Lung microvascular endothelial cell (primary cell): Measurements from ENCODE around the gene OR1L6. TPM values are rescaled to one million over a fixed set of nuclear protein-coding genes. Genes with fewer than 3 reads are reported as not detected.

ENCODE experiments used
- DNase-seq, 2 donors: peaks; one replicate each; pipeline versions ENCODE4 v3.0.0 to v3.0.0-alpha.2; 2010; ENCODE audit warnings: low read depth in 2 of 2
- total RNA-seq: library from RNA; depleted of rRNA; stranded (reverse); fragments of >200 nt; gene quantifications from 2 replicates; pipeline ENCODE4 v1.2.1, GENCODE V29; 2014

Gene OR1L6
- total RNA-seq: not detected in 2 replicates

DNA sequence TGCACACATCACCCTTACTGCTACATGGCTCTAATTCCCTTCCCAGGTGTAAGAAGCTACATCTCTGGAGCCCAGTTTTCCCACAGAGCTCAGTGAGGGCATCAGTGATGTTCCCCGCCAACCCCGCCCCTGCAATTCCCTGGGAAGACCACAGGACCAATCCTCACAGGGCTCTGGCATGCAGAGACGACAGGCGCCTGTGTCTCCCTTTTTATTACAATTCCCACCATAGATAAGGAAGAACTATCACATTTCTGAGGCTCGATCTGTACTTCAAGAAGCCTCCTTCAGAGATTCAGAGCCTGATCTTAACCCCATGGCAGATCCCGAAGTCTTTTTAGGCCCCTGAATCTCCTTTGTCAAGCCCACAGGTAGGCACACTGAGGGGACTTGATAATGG, at the start of gene OR1L6:
OR1L6 (plus strand) TSS at position 301 of the 400 bp plus-strand sequence. CDS start 7,545 bp downstream, outside the sequence.
- no peak for DNase-seq

GRCh38 chr9:122695696-122696095, 46.4 kb upstream of the OR1L6 start:
- DNase-seq: no peak

DNA sequence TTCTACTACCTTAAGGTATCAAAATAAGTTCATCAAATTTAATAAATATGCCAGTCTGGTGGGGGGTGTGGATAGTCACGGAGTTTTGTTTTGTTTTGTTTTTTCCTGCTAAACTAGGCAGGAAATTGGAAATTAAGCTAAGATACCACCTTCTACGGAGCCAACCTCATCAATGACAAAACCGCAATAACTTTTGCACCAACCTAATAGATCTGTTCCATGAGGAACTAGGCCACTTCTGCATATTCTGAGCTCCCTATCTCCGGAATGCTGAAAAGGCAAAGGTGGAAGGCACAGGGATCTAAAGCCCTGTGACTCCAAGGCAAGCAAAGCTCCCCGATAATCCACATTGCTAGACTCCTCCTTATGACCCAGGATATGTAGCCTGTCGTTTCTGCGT, 24.1 kb upstream of the OR1L6 start:
- no peak for DNase-seq

GRCh38 chr9:122719218-122719617, 22.9 kb upstream of the OR1L6 start:
- DNase-seq: no peak

DNA sequence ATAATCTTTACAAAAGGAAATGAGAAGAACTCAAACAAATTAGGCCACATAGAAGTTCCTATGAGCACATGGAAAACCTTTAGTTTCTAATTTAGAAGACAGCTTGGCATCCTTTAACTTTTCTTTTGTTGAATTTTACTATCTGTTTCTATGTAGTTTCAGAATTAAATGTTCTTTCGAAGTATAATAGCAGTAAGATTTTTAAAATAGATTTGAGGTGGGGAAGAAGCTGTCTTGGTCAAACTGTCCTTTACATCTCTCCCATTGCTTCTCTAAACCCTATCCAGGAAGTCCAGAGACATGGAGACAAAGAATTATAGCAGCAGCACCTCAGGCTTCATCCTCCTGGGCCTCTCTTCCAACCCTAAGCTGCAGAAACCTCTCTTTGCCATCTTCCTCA, 18.4 kb upstream of the OR1L6 start, which contains the start of gene OR1L4:
OR1L4 (plus strand) TSS at position 301 of the 400 bp plus-strand sequence; CDS start at position 301, 0 bp downstream.
- DNase-seq: no peak

DNA sequence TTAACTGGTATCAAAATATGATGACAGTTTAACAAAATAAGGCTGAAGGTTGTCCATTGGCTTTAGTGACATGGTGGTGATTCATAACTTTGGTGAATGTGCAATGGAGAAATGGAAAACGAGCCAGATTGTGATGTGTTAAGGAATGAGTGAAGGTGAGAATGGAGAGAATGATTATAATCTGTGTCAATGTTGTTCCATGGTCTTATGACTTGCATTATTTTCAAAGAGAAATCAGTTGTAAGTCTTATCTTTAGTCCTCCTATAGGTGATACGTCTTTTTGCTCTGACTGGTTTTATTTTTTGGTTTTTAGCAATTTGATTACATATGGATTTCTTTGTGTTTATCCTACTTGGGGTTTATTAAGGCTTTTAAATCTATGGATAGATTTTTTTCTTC, 12.7 kb downstream of the OR1L6 start:
- no peak for DNase-seq

- DNase-seq: no peak
Measured at GRCh38 chr9:122767817-122768216, 25.7 kb downstream of the OR1L6 start.

DNA sequence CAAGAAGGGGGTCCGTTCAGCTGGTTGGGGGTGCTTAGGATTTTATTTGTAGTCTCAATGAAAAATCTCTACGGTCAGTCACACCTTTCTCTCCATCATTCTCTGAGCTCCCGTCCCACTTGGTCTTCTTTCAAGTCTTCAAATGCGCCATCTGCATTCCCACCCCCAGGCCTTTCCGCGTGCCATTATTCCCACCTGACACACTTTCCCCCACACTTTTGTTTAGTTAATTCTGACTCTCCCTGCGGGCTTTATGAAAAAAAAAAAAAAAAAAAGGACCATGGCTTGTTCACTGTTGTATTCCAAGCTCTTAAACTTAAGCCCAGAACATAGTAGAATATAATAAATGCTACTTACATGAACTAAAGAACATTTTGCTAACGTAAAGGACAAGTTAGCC, 34.9 kb downstream of the OR1L6 start:
- DNase-seq: no peak

- no peak for DNase-seq
Measured at GRCh38 chr9:122777935-122778627, 36.0 kb downstream of the OR1L6 start.

- no peak for DNase-seq
Measured at GRCh38 chr9:122779181-122779580, 37.1 kb downstream of the OR1L6 start.

DNA sequence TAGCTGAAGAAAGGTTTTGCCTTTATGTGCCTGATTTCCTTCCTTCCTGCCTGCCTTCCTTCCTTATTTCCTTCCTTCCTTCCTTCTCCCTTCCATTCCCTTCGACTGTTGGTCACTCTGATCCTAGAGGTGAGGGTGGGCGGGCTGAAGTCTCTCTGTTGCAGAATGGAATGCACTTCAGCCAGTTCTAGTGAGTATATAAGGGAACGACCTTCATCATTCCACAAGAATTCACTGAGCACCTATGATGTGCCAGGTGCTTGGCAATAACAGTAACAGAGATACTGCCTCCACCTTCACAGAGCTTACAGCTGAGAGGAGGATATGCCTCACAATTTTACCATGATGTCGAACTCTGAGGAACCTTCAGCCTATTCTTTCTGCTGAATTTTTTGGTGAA, 37.9 kb downstream of the OR1L6 start:
- DNase-seq: no peak

- no peak for DNase-seq
Measured at GRCh38 chr9:122781671-122782070, 39.6 kb downstream of the OR1L6 start.

- no peak for DNase-seq
Measured at GRCh38 chr9:122785269-122785668, 43.2 kb downstream of the OR1L6 start.

- DNase-seq: no peak
Measured at GRCh38 chr9:122786338-122786737, 44.2 kb downstream of the OR1L6 start.

DNA sequence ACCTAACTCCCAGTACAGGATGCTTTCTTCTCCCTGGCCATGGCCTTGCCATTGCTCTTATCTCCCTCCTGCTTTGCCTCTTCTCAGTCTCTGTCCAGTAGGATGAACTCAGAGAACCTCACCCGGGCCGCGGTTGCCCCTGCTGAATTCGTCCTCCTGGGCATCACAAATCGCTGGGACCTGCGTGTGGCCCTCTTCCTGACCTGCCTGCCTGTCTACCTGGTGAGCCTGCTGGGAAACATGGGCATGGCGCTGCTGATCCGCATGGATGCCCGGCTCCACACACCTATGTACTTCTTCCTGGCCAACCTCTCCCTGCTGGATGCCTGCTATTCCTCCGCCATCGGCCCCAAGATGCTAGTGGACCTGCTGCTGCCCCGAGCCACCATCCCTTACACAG, 46.7 kb downstream of the OR1L6 start, which contains the start of gene OR5C1:
OR5C1 (plus strand) TSS at position 103 of the 400 bp plus-strand sequence; CDS start at position 103, 0 bp downstream.
- DNase-seq: no peak

GRCh38 chr9:122789256-122790046, 47.3 kb downstream of the OR1L6 start:
- no peak for DNase-seq

GRCh38 chr9:122791872-122792669, 50.0 kb downstream of the OR1L6 start:
- DNase-seq: no peak

GRCh38 chr9:122797316-122798063, 55.4 kb downstream of the OR1L6 start:
- DNase-seq: peak in 1 of 2 donors; percentile 42
